A673 (cell line): ENCODE results near the gene FOXI1. TPM values are rescaled to one million over a fixed set of nuclear protein-coding genes. Genes with fewer than 3 reads are reported as not detected.

Experiments used
- BruUV-seq: library from RNA; stranded (reverse); fragments of 400-500 nt; replicated peaks from 2 replicates; lab custom pipeline; 2021; lab: Mats Ljungman, UMichigan
- CTCF ChIA-PET: fragments of 300-600 bp; sonication (Branson Sonifier 250); formaldehyde crosslinking; loops from one replicate; lab custom pipeline; 2022; ENCODE audit warnings: antibody characterized with exemption; lab: Charles Lee
- POLR2A ChIA-PET: fragments of 300-600 bp; sonication (Branson Sonifier 250); formaldehyde crosslinking; loops from one replicate; lab custom pipeline; 2022; ENCODE audit warnings: antibody characterized with exemption; ENCODE audit not compliant: low non-redundant PET; lab: Charles Lee
- DNase-seq: peaks from one replicate; pipeline ENCODE4 v3.0.0-alpha.2; 2015; ENCODE audit warnings: low spot score
- H3K27ac ChIP-seq: fragments of 200-600 bp; sonication (generic); 2 replicates; pipeline ENCODE4 v1.5.1; 2016; ENCODE audit warnings: mixed run types, low read depth, mild to moderate bottlenecking, mixed read lengths, antibody characterized with exemption, low read length; ENCODE audit not compliant: poor library complexity, severe bottlenecking
- H3K27me3 ChIP-seq: fragments of 200-600 bp; sonication (generic); replicated peaks from 2 replicates; pipeline ENCODE4 v1.6.1; 2017; ENCODE audit warnings: mixed run types, low read depth, mild to moderate bottlenecking, mixed read lengths, antibody characterized with exemption, low read length; ENCODE audit not compliant: insufficient read depth, poor library complexity
- H3K36me3 ChIP-seq: fragments of 200-600 bp; sonication (generic); 2 replicates; pipeline ENCODE4 v1.6.1; 2016; ENCODE audit warnings: mixed run types, mild to moderate bottlenecking, mixed read lengths, antibody characterized with exemption, low read length; ENCODE audit not compliant: insufficient read depth, poor library complexity, severe bottlenecking
- H3K4me1 ChIP-seq: fragments of 200-600 bp; sonication (generic); 2 replicates; pipeline ENCODE4 v1.6.1; 2017; ENCODE audit warnings: mixed run types, mild to moderate bottlenecking, mixed read lengths, antibody characterized with exemption, low read length; ENCODE audit not compliant: insufficient read depth, poor library complexity, severe bottlenecking
- H3K4me3 ChIP-seq: fragments of 200-600 bp; sonication (generic); 2 replicates; pipeline ENCODE4 v1.5.1; 2016; ENCODE audit warnings: low read depth, mixed run types, mild to moderate bottlenecking, mixed read lengths, low read length; ENCODE audit not compliant: poor library complexity, severe bottlenecking
- H3K9me3 ChIP-seq: fragments of 200-600 bp; sonication (generic); 2 replicates; pipeline ENCODE4 v1.6.1; 2016; ENCODE audit warnings: mixed run types, low read depth, mild to moderate bottlenecking, mixed read lengths, antibody characterized with exemption, low read length; ENCODE audit not compliant: poor library complexity, severe bottlenecking
- EZH2 ChIP-seq: fragments of 200-600 bp; sonication (generic); IDR thresholded peaks from 2 replicates; pipeline ENCODE4 v1.6.1; 2017; ENCODE audit warnings: borderline replicate concordance, low read depth, mild to moderate bottlenecking, mixed read lengths, antibody characterized with exemption, low read length; ENCODE audit not compliant: poor library complexity, severe bottlenecking
- intact Hi-C: fragments of 100-400 bp; cut with micrococcal nuclease; formaldehyde crosslinking; loops from one replicate; pipeline ENCODE4 v1.10.0; 2022; ENCODE audit not compliant: unreplicated experiment
- total RNA-seq: library from RNA; stranded (reverse); gene quantifications from 2 replicates; pipeline ENCODE4 v1.2.3, GENCODE V29; 2021
- TF ChIP-seq, protein P1 (sequence below): fragments of 300-800, 200-600 bp; sonication (generic); conservative IDR thresholded peaks from 2 replicates; pipeline ENCODE4 v1.5.1; 2017; ENCODE audit warnings: low read depth, mild to moderate bottlenecking, antibody characterized with exemption, low read length, moderate library complexity, mixed read lengths

The FOXI1 gene
- total RNA-seq, 1 experiment from 2014 or later: not detected

DNA sequence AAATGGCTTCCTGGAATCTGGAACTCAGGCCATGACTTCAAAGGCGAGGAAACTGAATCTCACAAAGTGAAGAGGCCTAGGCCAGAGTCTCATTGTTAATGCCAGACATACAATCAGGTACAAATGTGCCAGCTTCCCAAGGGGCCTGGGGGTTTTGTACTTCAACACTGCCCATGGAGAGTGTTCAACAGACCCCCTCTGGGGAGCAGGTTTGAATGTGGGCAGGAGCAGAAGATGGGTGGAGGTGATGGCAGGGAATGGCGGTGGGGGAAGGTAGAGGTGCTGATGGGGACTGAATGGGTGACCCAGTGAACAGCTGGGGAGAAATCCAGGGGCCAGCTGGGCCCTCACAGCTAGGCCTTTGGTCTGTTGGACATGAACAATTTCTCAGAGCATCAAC is 12.0 kb downstream of the FOXI1 start:
- Histone ChIP-seq H3K27ac (no peak overlapping the region), H3K36me3 (no peaks in the 10 kb centered on the region), H3K27me3 (no peaks in the 10 kb centered on the region), H3K4me3 (no peak overlapping the region), H3K9me3 (no peaks in the 10 kb centered on the region), H3K4me1 (no peaks in the 10 kb centered on the region)
- no TSS peak for BruUV-seq
- ChIA-PET POLR2A (no interaction called here), CTCF (no interaction called here)
- no peak for DNase-seq
- intact Hi-C loops: no loop called here
- TF ChIP-seq EZH2: no peak
- TF ChIP-seq, protein P1, sequence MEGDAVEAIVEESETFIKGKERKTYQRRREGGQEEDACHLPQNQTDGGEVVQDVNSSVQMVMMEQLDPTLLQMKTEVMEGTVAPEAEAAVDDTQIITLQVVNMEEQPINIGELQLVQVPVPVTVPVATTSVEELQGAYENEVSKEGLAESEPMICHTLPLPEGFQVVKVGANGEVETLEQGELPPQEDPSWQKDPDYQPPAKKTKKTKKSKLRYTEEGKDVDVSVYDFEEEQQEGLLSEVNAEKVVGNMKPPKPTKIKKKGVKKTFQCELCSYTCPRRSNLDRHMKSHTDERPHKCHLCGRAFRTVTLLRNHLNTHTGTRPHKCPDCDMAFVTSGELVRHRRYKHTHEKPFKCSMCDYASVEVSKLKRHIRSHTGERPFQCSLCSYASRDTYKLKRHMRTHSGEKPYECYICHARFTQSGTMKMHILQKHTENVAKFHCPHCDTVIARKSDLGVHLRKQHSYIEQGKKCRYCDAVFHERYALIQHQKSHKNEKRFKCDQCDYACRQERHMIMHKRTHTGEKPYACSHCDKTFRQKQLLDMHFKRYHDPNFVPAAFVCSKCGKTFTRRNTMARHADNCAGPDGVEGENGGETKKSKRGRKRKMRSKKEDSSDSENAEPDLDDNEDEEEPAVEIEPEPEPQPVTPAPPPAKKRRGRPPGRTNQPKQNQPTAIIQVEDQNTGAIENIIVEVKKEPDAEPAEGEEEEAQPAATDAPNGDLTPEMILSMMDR: no peak

DNA sequence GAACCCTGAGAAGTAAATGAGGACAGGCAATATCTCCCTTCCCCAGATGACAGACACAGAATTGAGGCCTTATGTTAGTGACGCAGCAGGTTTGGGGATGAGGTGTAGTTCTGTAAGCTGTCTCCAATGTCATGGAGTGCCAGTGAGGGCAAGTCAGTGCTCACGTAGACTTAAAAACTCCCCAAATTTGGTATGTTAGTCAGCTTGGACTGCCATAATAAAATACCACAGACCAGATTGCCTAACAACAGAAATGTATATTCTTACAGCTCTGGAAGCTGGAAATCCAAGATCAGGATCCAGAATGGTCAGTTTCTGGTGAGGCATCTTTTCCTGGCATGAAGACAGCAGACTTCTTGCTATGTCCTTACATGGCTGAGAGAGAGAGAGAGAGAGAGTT is 14.9 kb downstream of the FOXI1 start:
- BruUV-seq: no TSS peak
- H3K4me1 ChIP-seq: no peaks in the 10 kb centered on the region
- intact Hi-C loops: no loop called here

DNA sequence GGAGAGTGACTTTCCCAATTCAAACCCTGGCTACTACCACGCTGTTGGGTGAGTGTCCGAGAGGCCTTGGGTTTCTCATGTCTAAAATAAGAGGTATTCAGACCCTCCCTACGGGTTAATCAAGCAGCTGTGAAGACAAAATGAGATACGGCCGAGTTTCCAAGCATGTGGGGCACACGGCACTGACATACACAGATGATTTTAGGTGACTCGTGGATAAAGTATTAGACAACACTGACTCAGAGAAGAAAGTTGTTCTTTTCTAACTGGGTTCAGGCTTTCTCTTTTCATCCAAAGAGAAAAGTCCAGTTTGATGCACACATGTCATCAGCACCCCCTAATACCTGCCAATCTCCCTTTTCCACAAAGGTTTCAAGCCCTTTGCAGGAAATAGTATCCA is 15.6 kb downstream of the FOXI1 start:
- no peak for DNase-seq
- POLR2A ChIA-PET: no interaction called here
- Histone ChIP-seq H3K9me3 (peaks cover 4% of the 10 kb centered on the region), H3K27me3 (no peaks in the 10 kb centered on the region), H3K27ac (no peak overlapping the region), H3K36me3 (no peaks in the 10 kb centered on the region), H3K4me3 (no peak overlapping the region), H3K4me1 (no peaks in the 10 kb centered on the region)
- intact Hi-C loops: no loop called here
- no peak for TF ChIP-seq EZH2
- TF ChIP-seq, protein P1: no peak
- BruUV-seq: no TSS peak
- CTCF ChIA-PET: no interaction called here

More for the DNA sequence above, 14.9 kb downstream of the FOXI1 start:
- no peak for DNase-seq
- no peak overlapping the region for H3K4me3 ChIP-seq
- ChIA-PET POLR2A (no interaction called here), CTCF (no interaction called here)
- H3K9me3 ChIP-seq: no peaks in the 10 kb centered on the region
- no peaks in the 10 kb centered on the region for H3K36me3 ChIP-seq
- TF ChIP-seq EZH2: no peak
- TF ChIP-seq, protein P1: no peak
- H3K27me3 ChIP-seq: no peaks in the 10 kb centered on the region
- H3K27ac ChIP-seq: no peak overlapping the region
